Loucy (cell line): ENCODE data around the gene SH3BP5L.

ENCODE experiments used
- CTCF ChIP-seq: fragments of 200-600 bp; sonication (generic); conservative IDR thresholded peaks from 2 replicates; pipeline ENCODE4 v1.5.1; 2014; ENCODE audit warnings: mild to moderate bottlenecking, antibody characterized with exemption, low read length
- EZH2phosphoT487 ChIP-seq: fragments of 200-600 bp; IDR thresholded peaks from 2 replicates; pipeline ENCODE4 v1.6.1; 2018; ENCODE audit warnings: antibody characterized with exemption, mild to moderate bottlenecking, moderate library complexity, borderline replicate concordance

DNA sequence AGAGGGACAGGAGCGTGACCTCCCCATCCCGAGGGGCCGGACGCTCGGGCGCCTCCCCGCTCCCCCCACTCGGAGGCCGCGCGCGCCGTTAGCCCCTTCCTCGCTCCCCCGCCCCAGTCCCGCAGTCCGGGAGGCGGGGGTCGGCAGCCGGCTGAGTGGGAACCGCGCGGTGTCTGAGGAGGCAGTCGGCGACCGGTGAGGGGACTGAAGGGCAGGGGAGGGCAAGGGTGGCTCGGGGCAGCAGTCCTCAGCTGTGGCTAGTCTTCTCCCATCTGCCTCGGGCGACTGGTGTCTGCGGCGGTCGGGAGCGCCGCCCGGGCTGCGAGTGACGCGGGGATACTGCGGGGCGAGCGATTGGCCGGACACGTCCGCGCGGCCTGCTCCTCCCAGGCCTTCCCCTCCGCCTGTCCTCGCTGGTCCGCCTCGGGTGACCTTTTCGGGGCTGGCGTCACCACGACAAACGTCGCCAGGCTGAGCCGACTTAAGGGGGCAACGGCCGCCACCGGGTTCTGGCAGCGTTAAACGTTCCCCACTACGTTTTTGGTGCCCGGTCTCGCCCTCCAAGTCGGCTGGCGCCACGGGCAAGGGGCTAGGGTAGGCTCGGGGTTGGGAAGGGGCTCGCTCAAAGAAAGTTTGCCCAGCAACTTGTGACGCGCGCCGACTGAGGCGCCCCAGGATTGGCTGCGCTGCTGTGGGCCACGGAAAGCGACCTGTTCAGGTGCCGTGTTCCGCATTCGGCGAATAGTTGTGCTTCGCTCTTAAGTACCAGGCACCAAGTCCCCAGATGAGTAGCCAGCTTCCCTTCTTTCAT is 12.8 kb upstream of the SH3BP5L start:
- TF ChIP-seq CTCF = no peak
- no peak for TF ChIP-seq EZH2phosphoT487
